GM12892 (cell line): ENCODE measurements around the gene GALNT9.

Experiments used
- POLR2A ChIP-seq: IDR thresholded peaks from 2 replicates; pipeline ENCODE4 v1.6.1; 2011; ENCODE audit warnings: low read depth, low read length, control low read depth
- TAF1 ChIP-seq: IDR thresholded peaks from 2 replicates; pipeline ENCODE4 v1.6.1; 2011; ENCODE audit warnings: low read depth, mild to moderate bottlenecking, control low read depth, low read length, borderline replicate concordance

GRCh38 chr12:132364348-132364902 is 35.0 kb upstream of the GALNT9 start:
- no peak for TF ChIP-seq TAF1
- no peak for TF ChIP-seq POLR2A
